HG03139 (cell line): ENCODE results near the gene KMT5C.
"Not testable (repeated sequence)": the region's sequence is repeated elsewhere in the genome, so short reads cannot be mapped to it uniquely, and the experiment has no call there.

ENCODE experiments used
- ATAC-seq: cut with Tn5 transposase; IDR thresholded peaks from one replicate; pipeline ENCODE4 v1.9.1; 2021; ENCODE audit not compliant: unreplicated experiment

The KMT5C gene

GRCh38 chr19:55315956-55316525 lies 23.6 kb upstream of the KMT5C start:
- ATAC-seq, result no peak

- no peak for ATAC-seq
Measured at GRCh38 chr19:55316646-55317045, 23.0 kb upstream of the KMT5C start.

GRCh38 chr19:55319785-55320184 lies 19.9 kb upstream of the KMT5C start:
- ATAC-seq, result no peak

GRCh38 chr19:55320844-55321419 lies 18.7 kb upstream of the KMT5C start:
- no peak for ATAC-seq

- ATAC-seq, result no peak
Measured at GRCh38 chr19:55321466-55322137, 18.1 kb upstream of the KMT5C start.

GRCh38 chr19:55322204-55322885 lies 17.3 kb upstream of the KMT5C start:
- no peak for ATAC-seq

- ATAC-seq, result no peak
Measured at GRCh38 chr19:55324662-55325061, 15.0 kb upstream of the KMT5C start.

GRCh38 chr19:55325172-55325571 lies 14.5 kb upstream of the KMT5C start, which contains the start of gene TMEM150B:
TMEM150B (minus strand) TSS chr19:55325341; CDS start chr19:55321036, 4,305 bp downstream.
- no peak for ATAC-seq

GRCh38 chr19:55328774-55329318 lies 10.8 kb upstream of the KMT5C start:
- ATAC-seq, result not testable (repeated sequence)

- ATAC-seq, result not testable (repeated sequence)
Measured at GRCh38 chr19:55329791-55330190, 9.9 kb upstream of the KMT5C start.

- no peak for ATAC-seq
Measured at GRCh38 chr19:55333870-55334269, 5.8 kb upstream of the KMT5C start.

GRCh38 chr19:55336101-55336500 lies 3.6 kb upstream of the KMT5C start:
- ATAC-seq, result no peak

GRCh38 chr19:55339889-55340783 lies 460 bp downstream of the KMT5C start:
- ATAC-seq, result no peak

GRCh38 chr19:55340784-55341147 lies 1.1 kb downstream of the KMT5C start:
- no peak for ATAC-seq

GRCh38 chr19:55341171-55341588 lies 1.5 kb downstream of the KMT5C start:
- ATAC-seq, result no peak

GRCh38 chr19:55341595-55342531 lies 2.2 kb downstream of the KMT5C start:
- no peak for ATAC-seq

- no peak for ATAC-seq
Measured at GRCh38 chr19:55344444-55344843, 4.8 kb downstream of the KMT5C start.

- ATAC-seq, result no peak
Measured at GRCh38 chr19:55345101-55345817, 5.6 kb downstream of the KMT5C start.
